AG08396 (cell line): ENCODE results near the gene SYNM.

Experiments used
- DNase-seq: peaks from one replicate; pipeline ENCODE4 v3.0.0; 2012; ENCODE audit warnings: low spot score, mixed read lengths

The SYNM gene

DNA sequence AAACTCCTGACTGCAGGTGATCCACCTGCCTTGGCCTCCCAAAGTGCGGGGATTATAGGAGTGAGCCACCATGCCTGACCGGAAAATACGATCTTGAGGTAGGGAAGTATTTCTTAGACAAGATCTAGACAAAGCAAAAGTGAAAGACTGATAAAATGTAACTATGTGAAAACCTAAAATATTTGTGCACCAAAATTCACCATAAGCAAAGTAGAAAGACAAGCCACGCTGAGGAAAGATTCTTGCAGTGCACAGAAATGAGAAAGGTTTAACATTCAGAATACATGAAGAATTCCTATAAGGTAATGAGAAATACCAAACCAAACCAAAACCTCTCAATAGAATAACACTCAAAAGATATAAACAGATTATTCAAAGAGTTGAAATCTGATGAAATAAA is 35.7 kb downstream of the SYNM start:
- DNase-seq: no peak

GRCh38 chr15:99141943-99142342 is 37.1 kb downstream of the SYNM start:
- DNase-seq: no peak

DNA sequence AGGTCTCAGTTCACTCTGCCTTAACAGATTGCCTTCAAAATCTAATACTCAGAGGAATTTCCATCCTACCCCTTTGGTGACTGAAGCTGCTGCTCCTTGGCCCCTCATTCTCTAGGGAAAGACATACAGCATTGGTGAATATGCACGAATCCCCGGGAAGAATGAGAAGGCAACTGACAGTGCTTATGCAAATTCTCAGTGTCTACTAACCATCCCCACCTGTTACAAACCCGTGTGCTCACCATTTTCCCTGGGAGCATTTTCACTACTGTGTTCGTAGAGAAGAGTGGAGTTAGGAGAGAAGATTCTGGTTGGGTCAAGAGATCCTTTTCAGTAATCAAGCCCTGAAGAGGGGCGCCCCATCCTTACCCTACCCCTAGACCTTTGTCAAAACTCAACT is 37.7 kb downstream of the SYNM start:
- DNase-seq: no peak

DNA sequence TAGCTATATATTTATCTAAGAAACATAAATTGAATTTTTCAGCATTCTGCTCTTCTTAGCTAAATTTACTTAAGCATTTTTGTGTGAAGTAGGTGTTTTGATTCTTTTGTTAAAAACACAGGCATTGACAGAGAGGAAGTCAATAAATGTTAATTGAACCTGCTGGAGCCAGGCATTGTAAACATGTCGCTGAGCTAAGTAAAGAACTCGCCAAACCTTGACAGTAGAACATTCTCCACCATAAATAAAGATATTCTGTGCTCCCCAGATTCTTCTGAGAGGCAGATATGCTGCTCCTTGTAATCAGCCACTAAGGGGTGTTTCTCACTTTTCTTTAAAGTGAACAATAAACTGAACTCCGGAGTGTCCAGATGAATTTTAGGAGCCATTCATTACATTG is 38.4 kb downstream of the SYNM start:
- no peak for DNase-seq

DNA sequence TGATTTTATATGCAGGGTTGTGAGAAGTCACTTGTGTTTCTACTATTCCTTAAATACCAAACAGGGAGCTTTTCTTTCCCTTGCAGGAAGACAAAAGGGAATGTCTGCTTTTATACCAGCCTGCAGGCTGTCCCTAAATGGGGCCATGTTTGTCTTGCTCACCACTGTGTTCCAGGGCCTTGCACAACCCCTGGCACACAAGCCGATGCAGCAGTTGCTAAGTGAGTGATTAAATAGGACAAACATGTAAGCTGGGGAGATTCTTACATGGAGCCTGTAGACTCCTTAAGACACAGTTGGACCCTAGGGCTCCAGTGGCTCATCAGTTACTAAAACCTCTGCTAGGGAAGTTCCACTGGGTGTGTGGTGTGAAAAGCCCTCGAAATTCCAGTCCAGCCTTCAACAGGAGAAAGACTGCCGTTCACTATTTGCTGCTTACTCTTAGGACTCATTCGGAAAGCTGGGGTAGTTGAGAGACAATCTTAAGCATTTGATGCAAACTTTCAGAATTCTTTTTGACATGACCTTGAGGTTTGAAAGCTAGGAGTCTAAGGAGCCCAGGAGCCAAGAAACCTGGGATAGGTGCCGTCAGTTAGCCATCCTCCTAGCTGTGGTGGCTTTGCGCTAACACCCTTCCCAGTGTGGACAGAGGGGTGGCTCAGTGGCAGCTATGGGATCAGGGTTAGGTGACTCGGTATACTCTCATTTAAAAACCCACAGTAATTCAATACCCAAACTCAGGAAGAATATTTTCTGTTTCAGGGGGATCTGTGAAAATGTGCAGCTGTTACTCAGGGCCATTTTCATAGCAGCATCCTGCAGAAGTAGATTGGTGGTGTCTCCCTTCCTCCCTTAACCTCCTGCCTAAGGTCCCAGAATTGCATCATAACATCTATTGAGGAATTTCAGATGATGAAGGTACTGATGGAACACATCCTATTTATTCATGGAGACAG is 39.1 kb downstream of the SYNM start:
- no peak for DNase-seq

- no peak for DNase-seq
Observed at GRCh38 chr15:99145005-99145404, 40.1 kb downstream of the SYNM start.

DNA sequence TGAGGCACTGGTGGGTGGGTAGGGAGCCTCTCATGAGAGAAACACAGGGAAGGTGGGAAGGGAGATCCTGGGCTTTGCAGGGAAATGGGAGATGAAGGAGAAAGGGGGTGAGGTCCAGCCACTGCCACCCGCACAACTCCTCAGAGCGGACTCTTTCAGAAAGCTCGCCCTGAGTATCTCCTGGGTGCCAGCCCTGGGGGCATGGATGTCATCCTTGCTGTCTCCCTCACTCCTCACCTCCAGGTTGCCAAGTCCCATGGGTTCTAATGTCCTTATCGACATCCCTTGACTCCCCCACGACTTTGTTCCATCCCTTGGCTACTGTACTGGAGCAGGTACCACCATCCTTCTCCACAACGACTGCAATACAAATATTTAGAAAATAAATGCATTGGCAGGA is 40.9 kb downstream of the SYNM start:
- DNase-seq: no peak

- DNase-seq: no peak
Observed at GRCh38 chr15:99146661-99147060, 41.8 kb downstream of the SYNM start.

- no peak for DNase-seq
Observed at GRCh38 chr15:99148851-99149276, 44.0 kb downstream of the SYNM start.

DNA sequence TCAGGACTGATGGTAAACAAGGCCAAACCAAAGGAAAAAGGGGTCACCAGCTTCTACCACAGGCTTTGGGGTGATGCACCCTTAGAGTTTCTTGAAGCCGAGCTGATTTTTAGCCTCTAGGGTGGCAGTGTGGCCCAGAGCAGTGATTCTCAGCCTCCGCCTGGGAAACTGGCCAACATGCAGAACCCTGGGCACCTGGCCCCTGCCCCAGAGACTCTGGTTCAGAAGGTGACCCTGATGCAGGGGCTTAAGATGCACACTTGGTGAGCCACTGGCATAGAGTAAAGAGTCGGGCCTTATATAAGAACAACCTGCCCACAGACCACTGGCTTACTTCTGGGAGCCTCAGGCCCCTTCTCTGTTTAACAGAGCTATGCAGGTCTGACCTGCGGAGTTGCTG is 44.5 kb downstream of the SYNM start:
- DNase-seq: no peak

- no peak for DNase-seq
Observed at GRCh38 chr15:99151156-99151555, 46.3 kb downstream of the SYNM start.

DNA sequence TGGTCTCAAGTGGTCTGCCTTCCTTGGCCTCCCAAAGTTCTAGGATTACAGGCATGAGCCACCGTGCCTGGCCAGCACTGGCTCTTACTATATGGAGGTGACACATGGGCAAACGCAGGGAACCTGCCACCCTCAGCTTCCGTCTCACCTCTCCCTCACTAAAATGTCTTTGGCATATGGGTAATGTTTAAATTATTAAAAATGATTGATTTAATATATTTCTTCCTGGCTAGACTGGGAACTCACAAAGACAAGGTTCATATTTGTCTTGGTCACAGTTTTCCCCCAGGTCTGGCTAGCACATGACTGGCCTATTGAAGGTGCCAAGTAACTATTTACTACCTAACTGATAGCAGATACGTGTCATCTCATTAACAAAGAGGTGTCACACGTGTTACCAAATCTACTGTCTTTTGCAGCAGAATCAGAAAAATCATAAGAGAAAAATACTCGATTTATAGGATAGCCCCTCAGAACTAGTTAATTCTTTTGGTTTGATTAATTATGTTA is 48.2 kb downstream of the SYNM start:
- DNase-seq: no peak

DNA sequence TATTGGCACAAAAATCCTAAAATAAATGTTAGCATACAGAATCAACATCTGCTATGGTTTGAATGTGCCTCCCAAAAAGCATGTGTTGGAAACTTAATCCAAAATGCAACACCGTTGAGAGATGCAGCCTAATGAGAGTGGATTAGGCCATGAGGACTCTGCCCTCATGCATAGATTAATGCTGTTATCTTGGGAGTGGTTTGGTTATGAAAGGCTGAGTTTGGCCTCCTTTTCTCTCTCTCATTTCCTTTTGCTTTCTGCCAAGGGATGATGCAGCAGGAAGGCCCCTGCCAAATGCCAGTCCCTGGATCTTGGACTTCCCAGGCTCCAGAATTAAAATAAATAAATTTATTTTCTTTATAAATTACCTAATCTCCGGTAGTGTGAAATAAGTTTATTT is 49.4 kb downstream of the SYNM start:
- no peak for DNase-seq

DNA sequence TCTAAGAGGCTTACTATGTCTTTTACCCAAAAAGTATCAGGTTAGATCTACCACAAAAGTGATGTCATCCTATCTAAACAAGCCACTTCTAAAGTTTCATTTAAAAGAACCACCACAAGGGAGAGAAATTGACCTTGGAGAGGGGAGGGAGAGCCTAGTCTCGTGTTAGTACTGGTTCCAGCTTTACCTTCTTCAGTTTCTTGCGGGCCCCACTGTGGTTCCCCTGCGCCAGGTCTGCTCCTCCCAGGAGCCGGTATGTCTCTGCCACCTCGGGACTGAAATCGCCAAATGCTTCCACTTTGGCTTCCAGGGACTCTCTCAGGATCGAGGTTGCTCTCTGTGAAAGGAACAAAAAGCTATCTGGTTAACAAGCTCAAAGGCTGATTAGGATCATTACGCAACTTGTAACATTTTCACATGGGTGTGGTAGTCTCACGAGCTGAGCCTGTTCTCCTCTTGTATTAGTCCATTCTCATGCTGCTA is 51.1 kb downstream of the SYNM start:
- no peak for DNase-seq

DNA sequence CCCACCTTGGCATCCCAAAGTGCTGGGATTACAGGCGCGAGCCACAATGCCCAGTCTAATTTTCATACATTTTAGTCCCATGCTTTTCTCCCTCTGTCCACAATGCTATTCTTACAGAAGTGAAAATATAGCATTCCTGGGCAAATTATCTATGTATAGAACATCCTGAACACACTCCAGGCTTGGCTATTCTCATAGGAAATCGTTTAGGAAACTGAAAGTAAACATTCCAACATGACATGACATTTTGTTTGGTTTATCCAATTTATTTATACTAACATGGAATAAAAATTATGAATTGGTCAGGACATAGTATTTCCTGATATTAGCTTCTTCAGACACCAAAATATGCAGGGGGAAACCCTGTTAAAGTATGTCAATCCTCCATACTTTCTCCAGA is 52.6 kb downstream of the SYNM start:
- no peak for DNase-seq

GRCh38 chr15:99158626-99159412 is 53.9 kb downstream of the SYNM start:
- no peak for DNase-seq

- DNase-seq: no peak
Observed at GRCh38 chr15:99163271-99164062, 58.6 kb downstream of the SYNM start.

- no peak for DNase-seq
Observed at GRCh38 chr15:99164119-99164518, 59.2 kb downstream of the SYNM start.

DNA sequence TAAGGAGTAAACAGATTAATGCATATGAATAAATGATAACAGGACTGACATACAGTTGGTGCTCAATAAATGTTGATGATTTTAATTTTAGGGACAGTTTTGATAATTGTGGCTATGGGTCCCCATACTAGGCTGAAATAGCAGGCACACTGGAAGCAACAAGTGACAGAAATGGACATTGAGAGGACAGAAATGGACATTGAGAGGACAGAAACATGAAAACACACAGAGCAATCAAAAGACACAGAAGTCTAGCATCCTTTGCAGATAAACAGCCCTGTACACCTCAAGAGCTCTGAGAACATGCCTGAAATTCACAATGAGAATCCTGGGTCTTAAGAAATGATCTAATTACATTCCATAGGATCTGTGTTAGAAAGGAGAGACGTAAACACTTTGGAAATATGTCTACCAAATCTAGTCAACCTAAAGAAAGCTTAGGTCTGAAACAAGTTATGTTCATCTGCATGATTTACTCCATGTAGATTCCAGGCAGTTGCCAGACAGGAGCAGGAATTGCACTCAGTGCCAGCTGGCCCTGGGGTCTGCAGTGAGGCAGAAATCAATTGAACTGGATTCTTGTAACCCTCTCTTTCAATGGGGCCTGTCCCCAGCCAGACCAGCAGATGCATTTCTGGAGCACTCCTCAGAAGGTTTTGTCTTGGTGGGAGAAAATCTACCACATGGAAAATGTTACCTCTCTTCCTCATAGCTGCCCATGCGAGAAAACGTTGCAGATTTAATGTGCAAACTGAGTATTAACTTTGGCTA is 60.3 kb downstream of the SYNM start:
- DNase-seq: no peak

DNA sequence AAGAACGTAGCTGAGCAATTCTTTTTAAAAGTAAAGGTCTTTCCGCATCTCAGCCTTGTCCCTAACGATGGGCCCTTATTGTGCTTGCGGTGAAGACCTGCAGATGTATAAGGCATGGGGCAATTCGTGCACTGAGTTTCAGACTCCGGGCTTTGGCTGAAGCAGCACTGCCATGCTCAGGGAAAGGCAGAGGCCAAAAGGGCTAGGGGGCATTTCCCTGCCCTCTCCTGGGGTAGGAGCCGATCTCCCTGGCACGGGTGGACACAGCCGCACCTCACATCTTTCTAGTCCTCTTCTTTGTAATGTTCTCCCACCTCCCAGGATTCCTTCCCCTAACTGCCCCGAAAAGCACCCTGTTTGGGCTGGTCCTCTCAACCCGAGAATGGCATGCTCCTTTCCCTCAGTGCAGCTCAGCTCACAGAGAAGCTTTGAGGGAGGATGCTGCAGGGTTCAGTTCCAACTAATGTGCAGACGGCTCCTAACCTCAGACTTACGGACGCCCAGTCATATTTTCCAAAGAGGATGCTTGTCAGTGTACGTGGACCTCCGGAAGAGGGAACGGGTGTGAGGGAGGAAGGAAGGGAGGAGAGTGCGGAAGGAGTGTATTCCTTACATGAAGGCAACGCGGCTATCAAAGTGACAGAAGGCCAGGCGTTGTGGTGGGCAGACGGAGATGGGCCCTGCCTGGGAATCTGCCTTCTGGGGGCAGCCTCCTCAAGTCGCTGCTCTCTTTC is 61.2 kb downstream of the SYNM start:
- DNase-seq: no peak

DNA sequence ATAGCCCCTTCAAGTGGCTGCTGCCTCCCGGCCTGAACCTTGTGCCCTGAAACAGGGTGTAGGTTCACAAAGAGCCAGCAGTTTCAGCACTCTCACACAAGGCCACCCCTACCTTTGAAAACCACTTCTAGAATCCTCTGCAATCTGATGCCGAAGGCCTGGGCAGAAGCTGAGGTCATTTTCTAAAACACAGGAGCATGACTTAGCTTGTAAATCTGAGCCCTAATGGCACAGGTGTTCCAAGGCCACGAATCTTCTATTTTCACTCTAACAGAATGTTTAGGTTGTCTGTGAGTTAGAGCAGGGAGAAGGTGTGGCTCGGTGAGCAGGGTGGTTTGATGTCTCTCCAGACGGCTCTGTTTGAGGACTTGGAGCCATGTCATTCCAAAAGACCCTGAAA is 62.3 kb downstream of the SYNM start:
- no peak for DNase-seq
